ENCODE measurements around the gene RPN1. TPM values are rescaled to one million over a fixed set of nuclear protein-coding genes. Genes with fewer than 3 reads are reported as not detected.
"Not testable (repeated sequence)": the region's sequence is repeated elsewhere in the genome, so short reads cannot be mapped to it uniquely, and the experiment has no call there.

The RPN1 gene
- polyA plus RNA-seq, 1 donor = 201 TPM

GRCh38 chr3:128653383-128653992, 2.9 kb upstream of the RPN1 start:
- H3K27me3 ChIP-seq (ENCODE audit: control insufficient read depth, insufficient read depth, low read length); H3K36me3 ChIP-seq (ENCODE audit: control insufficient read depth, insufficient read depth, low read length); H3K27ac ChIP-seq (ENCODE audit: low read length); H3K9me3 ChIP-seq (ENCODE audit: control insufficient read depth, low read depth, low read length); H3K4me3 ChIP-seq (ENCODE audit: low read length); H3K4me1 ChIP-seq (ENCODE audit: control insufficient read depth, insufficient read depth, low read length): not testable (repeated sequence)
- DNase-seq = peak; percentile 26 to 35
- no CpG with 5 or more reads among the region's 43 CpGs for WGBS (ENCODE audit: insufficient coverage, low lambda C conversion rate)

DNA sequence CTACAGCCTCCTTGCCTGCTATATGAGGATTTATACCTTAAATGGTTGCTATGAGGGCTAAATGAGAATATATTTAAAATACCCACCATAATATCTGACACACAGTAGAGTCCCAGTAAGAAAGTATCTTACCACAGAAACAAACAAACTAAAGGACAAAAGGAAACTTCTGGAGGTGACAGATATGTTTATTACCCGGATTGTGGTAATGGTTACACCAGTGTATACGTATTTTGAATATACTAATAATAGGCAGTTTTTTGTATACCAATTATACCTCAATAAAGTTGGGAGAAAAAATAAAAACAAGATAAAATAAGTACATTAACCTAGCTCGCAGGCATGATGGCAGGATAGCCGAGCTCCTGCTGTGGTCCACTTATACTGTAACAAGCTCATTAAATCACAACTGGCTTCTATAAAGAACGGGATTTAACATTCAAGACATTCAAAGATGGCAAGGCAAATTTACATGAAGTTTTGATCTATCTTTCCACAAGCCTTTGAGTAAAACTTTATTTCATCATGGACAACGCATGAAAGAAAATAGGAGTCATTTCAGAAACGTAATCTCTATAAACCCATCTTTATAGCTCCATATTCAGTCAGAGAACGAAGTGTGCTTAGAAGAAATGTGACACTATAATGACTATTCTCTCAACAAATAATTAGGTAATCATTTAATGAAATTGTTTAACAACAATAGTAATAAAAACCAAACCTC, 1.5 kb downstream of the RPN1 start:
- 15% methylated on average over 4 of the region's 8 CpGs for WGBS (ENCODE audit: insufficient coverage, low lambda C conversion rate)
- H3K36me3 ChIP-seq (ENCODE audit: control insufficient read depth, insufficient read depth, low read length) = peaks cover 7% of the 10 kb centered on the region
- H3K27me3 ChIP-seq (ENCODE audit: control insufficient read depth, insufficient read depth, low read length) = no peaks in the 10 kb centered on the region
- peaks cover 2% of the 10 kb centered on the region for H3K9me3 ChIP-seq (ENCODE audit: control insufficient read depth, low read depth, low read length)
- H3K4me1 ChIP-seq (ENCODE audit: control insufficient read depth, insufficient read depth, low read length) = peaks cover 2% of the 10 kb centered on the region
- H3K4me3 ChIP-seq (ENCODE audit: low read length) = peak overlapping the region; percentile 97
- DNase-seq = peak in 1 of 2 donors; percentile 31
- H3K27ac ChIP-seq (ENCODE audit: low read length) = peak overlapping the region; percentile 98

- Histone ChIP-seq H3K27ac (ENCODE audit: low read length) (no peak overlapping the region), H3K27me3 (ENCODE audit: control insufficient read depth, insufficient read depth, low read length) (no peaks in the 10 kb centered on the region), H3K9me3 (ENCODE audit: control insufficient read depth, low read depth, low read length) (peaks cover 2% of the 10 kb centered on the region), H3K4me1 (ENCODE audit: control insufficient read depth, insufficient read depth, low read length) (peaks cover 2% of the 10 kb centered on the region), H3K4me3 (ENCODE audit: low read length) (peak overlapping the region; percentile 97), H3K36me3 (ENCODE audit: control insufficient read depth, insufficient read depth, low read length) (peaks cover 12% of the 10 kb centered on the region)
- no peak for DNase-seq
- WGBS (ENCODE audit: insufficient coverage, low lambda C conversion rate) = no CpG with 5 or more reads among the region's 4 CpGs
These were observed 2.2 kb downstream of the RPN1 start for GRCh38 chr3:128648402-128648801.

DNA sequence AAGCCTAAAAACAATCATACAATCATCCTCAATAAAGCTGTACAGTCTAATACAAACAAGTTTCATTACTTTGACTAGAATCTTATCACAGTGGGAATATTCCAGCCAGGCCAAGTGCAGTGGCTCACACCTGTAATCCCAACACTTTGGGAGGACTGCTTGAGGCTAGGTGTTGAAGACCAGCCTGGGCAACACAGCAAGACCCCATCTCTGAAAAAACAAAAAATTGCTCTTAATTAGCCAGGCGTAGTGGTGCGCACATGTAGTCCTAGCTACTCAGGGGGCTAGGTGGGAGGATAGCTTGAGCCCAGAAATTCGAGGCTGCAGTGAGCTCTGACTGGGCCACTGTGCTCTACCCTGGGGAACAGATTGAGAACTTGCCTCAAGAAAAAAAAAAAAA, 3.3 kb downstream of the RPN1 start:
- peaks cover 2% of the 10 kb centered on the region for H3K9me3 ChIP-seq (ENCODE audit: control insufficient read depth, low read depth, low read length)
- no peak overlapping the region for H3K4me3 ChIP-seq (ENCODE audit: low read length)
- H3K27ac ChIP-seq (ENCODE audit: low read length) = no peak overlapping the region
- WGBS (ENCODE audit: insufficient coverage, low lambda C conversion rate) = no CpG with 5 or more reads among the region's 3 CpGs
- DNase-seq = no peak
- no peaks in the 10 kb centered on the region for H3K27me3 ChIP-seq (ENCODE audit: control insufficient read depth, insufficient read depth, low read length)
- peaks cover 16% of the 10 kb centered on the region for H3K36me3 ChIP-seq (ENCODE audit: control insufficient read depth, insufficient read depth, low read length)
- peaks cover 2% of the 10 kb centered on the region for H3K4me1 ChIP-seq (ENCODE audit: control insufficient read depth, insufficient read depth, low read length)

GRCh38 chr3:128634075-128634611, 16.5 kb downstream of the RPN1 start:
- H3K9me3 ChIP-seq (ENCODE audit: control insufficient read depth, low read depth, low read length) = no peaks in the 10 kb centered on the region
- H3K4me1 ChIP-seq (ENCODE audit: control insufficient read depth, insufficient read depth, low read length) = no peaks in the 10 kb centered on the region
- 100% methylated on average over 1 of the region's 5 CpGs for WGBS (ENCODE audit: insufficient coverage, low lambda C conversion rate)
- no peak overlapping the region for H3K27ac ChIP-seq (ENCODE audit: low read length)
- no peak for DNase-seq
- H3K36me3 ChIP-seq (ENCODE audit: control insufficient read depth, insufficient read depth, low read length) = peaks cover 39% of the 10 kb centered on the region
- H3K4me3 ChIP-seq (ENCODE audit: low read length) = no peak overlapping the region
- no peaks in the 10 kb centered on the region for H3K27me3 ChIP-seq (ENCODE audit: control insufficient read depth, insufficient read depth, low read length)

DNA sequence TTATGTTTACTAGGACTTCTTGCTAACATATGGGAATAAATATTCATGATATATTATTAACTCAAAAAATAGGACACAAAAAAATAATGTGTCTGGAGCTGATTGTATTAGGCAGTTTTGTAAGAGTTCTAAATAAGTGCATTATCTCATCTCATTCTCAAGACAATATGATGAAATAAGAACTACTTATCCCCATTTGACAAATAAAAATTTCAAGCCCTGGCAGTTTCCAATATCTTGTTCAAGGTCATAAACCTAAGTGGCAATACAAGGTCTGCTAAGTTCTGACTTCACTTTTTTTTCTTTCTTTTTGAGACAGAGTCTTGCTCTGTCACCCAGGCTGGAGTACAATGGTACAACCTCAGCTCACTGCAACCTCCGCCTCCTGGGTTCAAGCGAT, 18.3 kb downstream of the RPN1 start:
- no peak for DNase-seq
- no CpG with 5 or more reads among the region's 2 CpGs for WGBS (ENCODE audit: insufficient coverage, low lambda C conversion rate)
- Histone ChIP-seq H3K27me3 (ENCODE audit: control insufficient read depth, insufficient read depth, low read length) (no peaks in the 10 kb centered on the region), H3K4me1 (ENCODE audit: control insufficient read depth, insufficient read depth, low read length) (no peaks in the 10 kb centered on the region), H3K9me3 (ENCODE audit: control insufficient read depth, low read depth, low read length) (no peaks in the 10 kb centered on the region), H3K4me3 (ENCODE audit: low read length) (no peak overlapping the region), H3K36me3 (ENCODE audit: control insufficient read depth, insufficient read depth, low read length) (peaks cover 45% of the 10 kb centered on the region), H3K27ac (ENCODE audit: low read length) (no peak overlapping the region)

DNA sequence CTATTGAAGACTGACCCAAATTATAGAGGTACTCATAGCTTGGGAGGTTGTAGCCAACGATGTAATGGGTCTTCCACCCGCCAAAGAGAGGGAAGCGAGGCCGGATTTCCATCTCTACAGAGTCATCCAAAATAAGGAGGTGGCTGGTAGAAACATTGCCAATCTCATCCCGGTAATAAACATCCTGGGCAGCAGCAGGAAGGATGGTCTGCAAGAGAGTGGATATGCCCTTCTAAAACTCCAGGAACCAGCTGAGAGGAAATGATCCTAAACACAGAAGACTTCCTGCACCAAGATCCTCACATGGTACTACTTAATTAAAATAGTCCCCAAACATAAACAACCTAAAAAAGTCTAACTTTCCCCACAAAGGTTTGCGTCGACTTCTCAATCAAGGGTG, 20.7 kb downstream of the RPN1 start:
- Histone ChIP-seq H3K27ac (ENCODE audit: low read length) (no peak overlapping the region), H3K9me3 (ENCODE audit: control insufficient read depth, low read depth, low read length) (no peaks in the 10 kb centered on the region), H3K4me1 (ENCODE audit: control insufficient read depth, insufficient read depth, low read length) (no peaks in the 10 kb centered on the region), H3K36me3 (ENCODE audit: control insufficient read depth, insufficient read depth, low read length) (peaks cover 56% of the 10 kb centered on the region), H3K4me3 (ENCODE audit: low read length) (no peak overlapping the region), H3K27me3 (ENCODE audit: control insufficient read depth, insufficient read depth, low read length) (no peaks in the 10 kb centered on the region)
- 90% methylated on average over 2 of the region's 7 CpGs for WGBS (ENCODE audit: insufficient coverage, low lambda C conversion rate)
- no peak for DNase-seq

DNA sequence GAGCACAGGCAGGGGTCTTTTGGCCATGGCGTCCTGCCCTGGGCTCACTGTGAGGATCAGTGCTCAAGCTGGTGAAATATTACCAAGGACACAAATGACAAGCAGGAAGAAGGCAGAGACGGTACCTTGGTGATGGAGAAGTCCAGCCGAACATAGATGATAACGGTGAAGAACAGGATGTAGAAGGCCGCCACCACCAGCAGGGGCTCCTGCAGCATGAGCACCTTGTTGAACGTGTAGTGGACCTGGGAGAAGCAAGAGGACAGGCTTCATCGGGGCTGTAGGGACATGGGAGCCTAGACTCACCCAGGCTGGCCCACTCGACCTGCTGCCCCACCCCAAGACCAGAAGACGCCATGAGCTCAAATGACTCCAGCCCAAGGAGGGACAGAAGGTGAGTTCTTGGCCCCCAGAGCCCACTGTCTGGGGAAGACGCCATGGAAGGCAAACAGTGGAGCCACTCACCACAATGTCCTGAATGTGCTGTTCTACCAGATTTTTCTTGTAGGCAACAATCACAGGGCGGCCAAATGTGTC, 25.1 kb downstream of the RPN1 start:
- Histone ChIP-seq H3K4me3 (ENCODE audit: low read length) (no peak overlapping the region), H3K27ac (ENCODE audit: low read length) (no peak overlapping the region), H3K27me3 (ENCODE audit: control insufficient read depth, insufficient read depth, low read length) (no peaks in the 10 kb centered on the region), H3K4me1 (ENCODE audit: control insufficient read depth, insufficient read depth, low read length) (no peaks in the 10 kb centered on the region), H3K36me3 (ENCODE audit: control insufficient read depth, insufficient read depth, low read length) (peaks cover 83% of the 10 kb centered on the region), H3K9me3 (ENCODE audit: control insufficient read depth, low read depth, low read length) (no peaks in the 10 kb centered on the region)
- DNase-seq = no peak
- WGBS (ENCODE audit: insufficient coverage, low lambda C conversion rate) = no CpG with 5 or more reads among the region's 11 CpGs

- no peak for DNase-seq
These were observed 26.0 kb downstream of the RPN1 start for GRCh38 chr3:128624526-128625138.

GRCh38 chr3:128623762-128624176, 26.8 kb downstream of the RPN1 start:
- H3K27ac ChIP-seq (ENCODE audit: low read length) = no peak overlapping the region
- no peak for DNase-seq
- WGBS (ENCODE audit: insufficient coverage, low lambda C conversion rate) = no CpG with 5 or more reads among the region's 7 CpGs

More at GRCh38 chr3:128624526-128625138, 26.0 kb downstream of the RPN1 start:
- no CpG with 5 or more reads among the region's 11 CpGs for WGBS (ENCODE audit: insufficient coverage, low lambda C conversion rate)
- Histone ChIP-seq H3K36me3 (ENCODE audit: control insufficient read depth, insufficient read depth, low read length) (peaks cover 82% of the 10 kb centered on the region), H3K4me1 (ENCODE audit: control insufficient read depth, insufficient read depth, low read length) (no peaks in the 10 kb centered on the region), H3K4me3 (ENCODE audit: low read length) (no peak overlapping the region), H3K27ac (ENCODE audit: low read length) (no peak overlapping the region), H3K9me3 (ENCODE audit: control insufficient read depth, low read depth, low read length) (no peaks in the 10 kb centered on the region), H3K27me3 (ENCODE audit: control insufficient read depth, insufficient read depth, low read length) (no peaks in the 10 kb centered on the region)

More at GRCh38 chr3:128623762-128624176, 26.8 kb downstream of the RPN1 start:
- Histone ChIP-seq H3K27me3 (ENCODE audit: control insufficient read depth, insufficient read depth, low read length) (no peaks in the 10 kb centered on the region), H3K4me1 (ENCODE audit: control insufficient read depth, insufficient read depth, low read length) (peaks cover 7% of the 10 kb centered on the region), H3K4me3 (ENCODE audit: low read length) (no peak overlapping the region), H3K9me3 (ENCODE audit: control insufficient read depth, low read depth, low read length) (no peaks in the 10 kb centered on the region), H3K36me3 (ENCODE audit: control insufficient read depth, insufficient read depth, low read length) (peaks cover 83% of the 10 kb centered on the region)

Data from large intestine (tissue), 3 donors.